ENCODE results near the gene CYBA.

GRCh38 chr16:88672776-88673175 is 21.9 kb upstream of the CYBA start:
- TF ChIP-seq, protein P1, sequence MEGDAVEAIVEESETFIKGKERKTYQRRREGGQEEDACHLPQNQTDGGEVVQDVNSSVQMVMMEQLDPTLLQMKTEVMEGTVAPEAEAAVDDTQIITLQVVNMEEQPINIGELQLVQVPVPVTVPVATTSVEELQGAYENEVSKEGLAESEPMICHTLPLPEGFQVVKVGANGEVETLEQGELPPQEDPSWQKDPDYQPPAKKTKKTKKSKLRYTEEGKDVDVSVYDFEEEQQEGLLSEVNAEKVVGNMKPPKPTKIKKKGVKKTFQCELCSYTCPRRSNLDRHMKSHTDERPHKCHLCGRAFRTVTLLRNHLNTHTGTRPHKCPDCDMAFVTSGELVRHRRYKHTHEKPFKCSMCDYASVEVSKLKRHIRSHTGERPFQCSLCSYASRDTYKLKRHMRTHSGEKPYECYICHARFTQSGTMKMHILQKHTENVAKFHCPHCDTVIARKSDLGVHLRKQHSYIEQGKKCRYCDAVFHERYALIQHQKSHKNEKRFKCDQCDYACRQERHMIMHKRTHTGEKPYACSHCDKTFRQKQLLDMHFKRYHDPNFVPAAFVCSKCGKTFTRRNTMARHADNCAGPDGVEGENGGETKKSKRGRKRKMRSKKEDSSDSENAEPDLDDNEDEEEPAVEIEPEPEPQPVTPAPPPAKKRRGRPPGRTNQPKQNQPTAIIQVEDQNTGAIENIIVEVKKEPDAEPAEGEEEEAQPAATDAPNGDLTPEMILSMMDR (IDR thresholded peaks at IDR 0.05): peak in 1 of 6 experiments; percentile 26
- TF ChIP-seq POLR2A (IDR thresholded peaks at IDR 0.05): no peak
